NCI-H128 (cell line): ENCODE measurements around the gene ABRAXAS1.

Experiments
- DNase-seq: peaks from one replicate; lab custom pipeline; 2025; ENCODE audit not compliant: unreplicated experiment; lab: John Stamatoyannopoulos, UW

ABRAXAS1 gene

DNA sequence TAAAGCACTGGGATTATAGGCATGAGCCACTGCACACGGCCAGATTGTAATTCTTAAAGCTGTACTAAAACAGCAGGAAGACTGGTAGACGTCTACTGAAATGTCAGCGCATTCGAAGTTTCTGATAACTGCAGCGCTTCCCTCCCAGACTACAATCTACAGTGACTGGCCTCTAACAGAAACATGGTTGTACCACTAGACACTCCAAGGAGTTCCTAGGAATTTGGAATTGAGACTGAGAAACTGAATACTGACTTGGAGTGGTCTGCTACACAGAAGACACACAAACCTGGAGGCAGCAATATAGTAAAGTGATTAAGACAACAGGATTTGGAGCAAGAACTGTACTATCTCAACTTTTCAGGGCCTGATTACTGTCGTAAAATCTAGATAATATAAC lies 30.2 kb downstream of the ABRAXAS1 start:
- no peak for DNase-seq

DNA sequence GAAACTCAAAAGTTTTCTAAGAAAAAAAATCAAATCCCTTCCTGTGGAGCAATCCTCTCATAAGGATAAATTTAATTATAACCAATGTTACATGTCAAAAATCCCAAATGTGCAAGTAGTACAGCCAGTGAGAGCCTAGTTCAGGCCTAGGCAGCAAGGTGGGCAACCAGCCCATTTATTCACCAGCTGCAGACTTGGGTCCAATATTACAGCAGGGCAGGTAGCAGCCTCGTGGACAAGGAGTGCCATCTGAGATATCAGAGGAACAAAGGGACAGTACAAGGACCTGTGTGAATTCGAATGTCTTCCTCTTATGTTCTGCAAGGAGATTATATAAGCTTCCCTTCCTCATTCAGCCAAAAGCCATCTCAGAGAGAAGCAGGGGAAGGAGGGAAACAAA lies 35.9 kb downstream of the ABRAXAS1 start:
- no peak for DNase-seq

DNA sequence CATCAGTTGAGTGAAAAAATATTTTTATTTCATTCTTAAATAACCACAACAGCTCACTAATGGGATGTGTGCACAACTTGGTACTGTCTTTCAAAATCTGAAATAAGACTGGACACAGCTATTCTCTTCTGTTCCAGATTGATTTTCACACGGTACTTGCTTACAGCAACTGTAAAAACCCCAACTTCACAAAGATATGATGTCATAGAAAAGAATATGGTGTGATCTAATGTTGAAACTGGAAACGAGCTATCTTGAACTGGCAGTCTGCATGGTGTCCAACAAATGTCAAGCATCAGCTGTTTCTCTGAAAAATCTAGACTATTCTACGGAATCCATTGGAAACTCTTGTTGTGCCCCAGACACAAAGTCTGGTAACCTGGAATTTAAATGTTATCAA lies 44.0 kb downstream of the ABRAXAS1 start:
- no peak for DNase-seq

DNA sequence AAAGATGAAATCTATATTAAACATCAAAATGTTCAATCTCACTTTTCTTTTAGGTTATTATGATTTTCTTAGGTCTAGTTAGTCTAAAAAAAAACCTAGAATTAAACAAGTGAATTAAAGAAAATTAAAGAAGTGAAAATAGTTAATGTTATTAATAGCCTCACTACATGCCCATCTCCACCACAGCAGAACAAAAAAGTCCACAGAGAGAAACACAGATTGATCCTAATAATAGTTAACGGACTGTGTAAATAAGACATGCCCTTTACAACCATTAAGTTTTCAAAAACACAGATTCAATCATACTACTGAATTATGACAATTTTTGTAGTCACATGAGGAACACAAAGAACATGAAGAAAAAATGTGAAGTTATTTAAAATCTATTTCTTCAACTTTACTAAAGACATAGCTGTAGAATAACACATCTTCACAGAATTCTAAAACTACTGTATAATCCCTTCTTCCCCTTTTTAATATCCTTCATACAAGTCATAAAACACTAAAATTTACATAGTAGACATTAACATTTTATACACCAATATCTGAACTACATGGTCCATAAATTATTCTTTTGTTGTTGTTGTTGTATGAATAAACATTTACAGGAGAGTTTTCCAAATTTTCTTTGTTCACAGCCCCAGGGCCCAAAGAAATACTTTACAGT lies 44.6 kb downstream of the ABRAXAS1 start:
- DNase-seq = no peak

DNA sequence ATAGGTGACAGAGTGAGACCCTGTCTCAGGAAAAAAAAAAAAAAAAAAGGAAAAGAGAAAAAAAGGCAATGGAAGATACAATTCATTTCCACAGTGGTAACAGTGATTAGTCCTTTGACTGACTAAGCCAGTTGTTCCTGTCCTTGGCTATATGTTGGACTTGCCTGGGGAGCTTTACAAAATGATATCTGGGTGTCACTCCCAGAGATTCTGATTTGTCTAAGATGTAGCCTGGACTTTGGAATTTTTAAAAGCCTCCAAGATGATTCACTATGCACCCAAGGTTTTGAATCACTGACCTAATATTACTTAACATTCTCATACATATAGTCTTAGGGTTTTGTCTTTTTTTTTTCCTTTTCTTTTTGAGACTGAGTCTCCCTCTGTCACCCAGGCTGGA lies 46.2 kb downstream of the ABRAXAS1 start:
- DNase-seq = no peak

DNA sequence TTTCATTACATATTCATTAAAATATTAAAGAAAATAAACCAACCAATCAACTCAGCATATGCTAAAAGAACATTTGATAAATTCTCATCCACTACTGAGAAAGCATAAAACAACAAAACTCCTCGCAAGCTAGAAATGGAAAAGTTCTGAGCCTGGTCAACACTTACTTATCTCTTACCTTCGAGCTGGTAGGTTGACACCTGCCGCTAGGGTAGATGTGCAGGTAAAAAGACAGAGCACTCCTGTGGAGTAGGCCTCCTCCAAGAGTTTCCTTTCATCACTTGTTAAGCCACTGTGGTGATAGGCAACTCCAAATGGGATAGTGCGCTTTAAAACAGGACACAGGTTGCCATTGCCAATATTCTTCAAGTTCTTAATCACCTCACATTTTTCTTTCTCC lies 48.2 kb downstream of the ABRAXAS1 start:
- DNase-seq = no peak

DNA sequence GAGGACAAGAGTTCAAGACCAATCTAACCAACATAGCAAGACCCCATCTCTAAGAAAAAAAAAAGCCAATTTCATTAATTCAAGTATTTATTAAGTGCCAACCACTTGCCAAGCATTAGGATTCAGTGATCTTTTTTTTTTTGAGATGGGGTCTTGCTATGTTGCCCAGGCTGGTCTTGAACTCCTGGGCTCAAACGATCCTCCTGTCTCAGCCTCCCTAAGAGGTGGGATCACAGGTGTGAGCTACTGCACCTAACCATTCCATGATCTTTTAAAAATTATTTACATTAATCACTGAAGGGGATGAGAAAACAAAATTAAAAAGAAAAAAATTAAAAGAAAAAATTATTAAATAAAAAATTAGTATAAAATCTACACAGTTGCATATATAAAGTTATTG lies 53.7 kb downstream of the ABRAXAS1 start:
- DNase-seq = no peak

DNA sequence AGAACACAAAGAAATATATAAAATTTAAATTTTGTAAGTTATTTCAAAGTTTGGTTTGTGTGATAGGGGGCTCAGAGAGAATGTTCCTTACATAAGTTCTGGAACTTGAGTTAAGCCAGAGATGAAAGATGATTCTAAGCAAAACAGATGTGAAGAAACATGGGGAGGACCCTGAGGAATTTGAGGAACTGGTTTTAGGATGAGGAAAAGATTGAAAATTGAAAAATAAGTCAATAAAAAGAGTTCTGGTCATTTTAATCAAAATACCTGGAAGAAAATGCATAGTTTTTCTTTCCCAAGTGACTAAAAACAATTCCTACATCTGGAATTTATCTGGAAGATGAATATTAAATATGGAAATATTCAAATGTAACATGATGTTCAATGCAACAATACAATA lies 66.7 kb downstream of the ABRAXAS1 start:
- DNase-seq = no peak

DNA sequence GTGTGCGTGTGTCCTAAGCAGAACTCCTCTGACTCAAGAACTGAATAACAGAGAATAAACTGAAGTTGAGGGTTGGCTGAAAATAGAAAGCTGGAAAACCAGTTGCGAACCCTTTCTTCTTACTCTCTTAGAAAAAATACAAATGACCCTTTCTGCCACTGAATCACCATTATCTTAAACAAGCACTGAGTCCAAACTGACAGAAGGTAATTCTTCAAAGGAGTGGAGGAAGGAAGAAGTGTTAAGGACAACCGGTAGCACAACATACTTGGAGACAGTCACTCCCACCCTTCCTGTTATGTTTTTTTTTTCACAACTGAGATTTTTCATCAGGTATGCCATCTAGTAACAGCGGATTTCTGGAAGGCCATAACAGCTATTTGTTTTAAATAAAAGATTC lies 67.3 kb downstream of the ABRAXAS1 start:
- DNase-seq = no peak

DNA sequence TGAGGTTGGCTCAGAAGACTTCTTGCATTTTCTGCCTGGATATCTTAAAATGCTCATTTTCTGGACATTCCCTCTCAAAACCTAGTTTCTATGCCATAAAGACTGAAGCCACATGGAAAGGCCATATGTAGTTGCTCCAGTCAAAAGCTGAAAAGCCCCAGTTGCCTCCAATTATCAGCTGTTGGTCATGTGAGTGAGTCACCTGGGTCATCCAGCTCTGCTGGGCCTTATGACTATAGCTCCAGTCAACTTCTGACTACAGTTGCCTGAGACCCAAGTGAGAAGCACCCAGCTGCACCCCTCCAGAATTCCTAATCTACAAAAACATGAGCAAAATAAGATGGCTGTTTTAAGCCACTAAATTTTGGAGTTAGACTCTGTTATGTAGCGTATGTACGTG lies 71.2 kb downstream of the ABRAXAS1 start:
- no peak for DNase-seq
